Heart left ventricle (tissue), 13 donors: ENCODE results near the gene GDNF.

Experiments used
- CTCF ChIP-seq, 12 donors: fragments of 200-600 bp; sonication (generic) in 4 of 12; IDR thresholded peaks; one replicate each; pipeline versions ENCODE4 v1.5.0 to v1.8.0; 2018 to 2022; ENCODE audit warnings: antibody characterized with exemption in 12 of 12, mild to moderate bottlenecking in 5 of 12
- POLR2A ChIP-seq, 2 donors: fragments of 450-650 bp; IDR thresholded peaks; one replicate each; pipeline ENCODE4 v1.6.1; 2017; ENCODE audit warnings: antibody characterized with exemption in 2 of 2, mild to moderate bottlenecking in 2 of 2, moderate library complexity in 2 of 2
- donor health status: ischemic (EF 13 %, LVEDD 7.1; RV severe dilation, severe dysfunction).
- donor health status: DM: no; HTN: yes; CAD: no.
- donor health status: DM: no; HTN: no; CAD: no.
- donor health status: ischemic (EF 25% LVEDD 6.9; RV normal size, moderate dysfunction).
- donor health status: ischemic (EF 25% LVEDD 5.7; RV mildly dilated, moderate dysfunction).
- donor health status: ischemic (EF 35%, LVEDD 5.7; RV mildly dilated, moderate dysfunction).
- donor health status: nonischemic (EF 11% LVEDD 7.7; RV severe dilation, severe dysfunction).
- donor health status: DM: yes; HTN: yes; CAD: no.
- donor health status: PGD.
- donor health status: ischemic (EF 29% LVEDD 5.4; RV normal size, mild dysfunction).
- donor health status: nonischemic (EF 23%, LVEDD 6.1; RV moderate dilation, normal function).

- TF ChIP-seq CTCF (IDR thresholded peaks at IDR 0.05), result no peak
- no peak for TF ChIP-seq POLR2A (IDR thresholded peaks at IDR 0.05)
Observed at GRCh38 chr5:37836592-37837413, 3.0 kb downstream of the GDNF start.
